Esophagus squamous epithelium (tissue), 4 donors: Measurements from ENCODE around the gene IGFBP6.

ENCODE experiments used
- CTCF ChIP-seq, 6 experiments: fragments of 450-650 bp in 4 of 6; fragments of 200-600 bp in 2 of 6; sonication (generic) in 2 of 6; IDR thresholded peaks; one replicate each; pipeline ENCODE4 v1.5.1; 2016 to 2019; ENCODE audit warnings: antibody characterized with exemption in 6 of 6, mild to moderate bottlenecking in 4 of 6, moderate library complexity in 4 of 6
- POLR2A ChIP-seq, 4 donors: fragments of 450-650 bp; IDR thresholded peaks; one replicate each; pipeline ENCODE4 v1.6.1; 2017; ENCODE audit warnings: antibody characterized with exemption in 4 of 4, mild to moderate bottlenecking in 4 of 4, moderate library complexity in 3 of 4

GRCh38 chr12:53103860-53104305 lies 6.4 kb downstream of the IGFBP6 start:
- TF ChIP-seq CTCF (IDR thresholded peaks at IDR 0.05) (no peak), POLR2A (IDR thresholded peaks at IDR 0.05) (no peak)
